H9 (cell line): Measurements from ENCODE around the gene PLXNA1. TPM values are rescaled to one million over a fixed set of nuclear protein-coding genes. Genes with fewer than 3 reads are reported as not detected.

Source experiments
- DNase-seq: peaks from one replicate; pipeline ENCODE4 v3.0.0-alpha.2; 2017
- H2AFZ ChIP-seq: one replicate; pipeline ENCODE4 v1.6.1; 2013; ENCODE audit warnings: mild to moderate bottlenecking, low read length, control low read depth, moderate library complexity
- H2AK5ac ChIP-seq: 2 replicates; pipeline ENCODE4 v1.6.1; 2013; ENCODE audit warnings: low read length, control low read depth, mixed read lengths; ENCODE audit not compliant: insufficient read length
- H2BK120ac ChIP-seq: one replicate; pipeline ENCODE4 v1.6.1; 2013; ENCODE audit warnings: low read depth, mild to moderate bottlenecking, low read length, control low read depth, inconsistent platforms; ENCODE audit not compliant: poor library complexity, severe bottlenecking
- H2BK12ac ChIP-seq: 2 replicates; pipeline ENCODE4 v1.6.1; 2013; ENCODE audit warnings: low read length, control low read depth, mixed read lengths, low read depth; ENCODE audit not compliant: insufficient read length
- H2BK15ac ChIP-seq: 2 replicates; pipeline ENCODE4 v1.6.1; 2013; ENCODE audit warnings: low read depth, low read length, control low read depth
- H2BK20ac ChIP-seq: one replicate; pipeline ENCODE4 v1.6.1; 2013; ENCODE audit warnings: low read depth, mild to moderate bottlenecking, low read length, control low read depth, inconsistent platforms; ENCODE audit not compliant: poor library complexity, severe bottlenecking
- H2BK5ac ChIP-seq: 2 replicates; pipeline ENCODE4 v1.6.1; 2013; ENCODE audit warnings: low read length, control low read depth, mixed read lengths; ENCODE audit not compliant: insufficient read length
- H3K14ac ChIP-seq: 2 replicates; pipeline ENCODE4 v1.6.1; 2013; ENCODE audit warnings: low read length, control low read depth; ENCODE audit not compliant: insufficient read depth
- H3K18ac ChIP-seq: 2 replicates; pipeline ENCODE4 v1.6.1; 2013; ENCODE audit warnings: low read depth, mild to moderate bottlenecking, mixed read lengths, low read length, control low read depth; ENCODE audit not compliant: insufficient read length
- H3K23ac ChIP-seq: 2 replicates; pipeline ENCODE4 v1.6.1; 2013; ENCODE audit warnings: low read length, control low read depth, mixed read lengths, low read depth; ENCODE audit not compliant: insufficient read length
- H3K23me2 ChIP-seq: 2 replicates; pipeline ENCODE4 v1.6.1; 2013; ENCODE audit warnings: low read depth, mild to moderate bottlenecking, mixed read lengths, low read length, control low read depth; ENCODE audit not compliant: insufficient read length, poor library complexity, severe bottlenecking
- H3K27ac ChIP-seq: 2 replicates; pipeline ENCODE4 v1.5.1; 2013; ENCODE audit warnings: low read length, control low read depth, mixed read lengths, low read depth; ENCODE audit not compliant: insufficient read length
- H3K27me3 ChIP-seq: 2 replicates; pipeline ENCODE4 v1.6.1; 2013; ENCODE audit warnings: low read length, control low read depth, inconsistent platforms; ENCODE audit not compliant: insufficient read depth
- H3K4ac ChIP-seq: 2 replicates; pipeline ENCODE4 v1.6.1; 2013; ENCODE audit warnings: low read depth, mild to moderate bottlenecking, control low read depth, inconsistent platforms, low read length, moderate library complexity
- H3K4me1 ChIP-seq: 2 replicates; pipeline ENCODE4 v1.6.1; 2013; ENCODE audit warnings: low read length, control low read depth, inconsistent platforms; ENCODE audit not compliant: insufficient read depth
- H3K4me2 ChIP-seq: 2 replicates; pipeline ENCODE4 v1.6.1; 2013; ENCODE audit warnings: low read length, control low read depth, mixed read lengths; ENCODE audit not compliant: insufficient read length, insufficient read depth
- H3K56ac ChIP-seq: 2 replicates; pipeline ENCODE4 v1.6.1; 2013; ENCODE audit warnings: low read depth, mild to moderate bottlenecking, mixed read lengths, low read length, control low read depth; ENCODE audit not compliant: insufficient read length
- H3K79me1 ChIP-seq: 2 replicates; pipeline ENCODE4 v1.6.1; 2013; ENCODE audit warnings: low read depth, mild to moderate bottlenecking, moderate library complexity, low read length, control low read depth, inconsistent platforms; ENCODE audit not compliant: insufficient read depth, poor library complexity, severe bottlenecking
- H3K79me2 ChIP-seq: 2 replicates; pipeline ENCODE4 v1.6.1; 2013; ENCODE audit warnings: low read length, control low read depth, inconsistent platforms; ENCODE audit not compliant: insufficient read depth
- H3K9ac ChIP-seq: 2 replicates; pipeline ENCODE4 v1.6.1; 2013; ENCODE audit warnings: low read length, control low read depth, mixed read lengths; ENCODE audit not compliant: insufficient read length; ENCODE audit errors: extremely low read depth
- H3K9me3 ChIP-seq: one replicate; pipeline ENCODE4 v1.6.1; 2013; ENCODE audit warnings: low read depth, low read length, inconsistent platforms; ENCODE audit not compliant: control insufficient read depth
- H3T11ph ChIP-seq: one replicate; pipeline ENCODE4 v1.6.1; 2013; ENCODE audit warnings: mild to moderate bottlenecking, low read length, control low read depth, inconsistent platforms
- H4K20me1 ChIP-seq: one replicate; pipeline ENCODE4 v1.6.1; 2013; ENCODE audit not compliant: control insufficient read depth, insufficient read length, insufficient read depth
- H4K5ac ChIP-seq: 2 replicates; pipeline ENCODE4 v1.6.1; 2013; ENCODE audit warnings: low read depth, mild to moderate bottlenecking, mixed read lengths, low read length, control low read depth; ENCODE audit not compliant: insufficient read length
- H4K8ac ChIP-seq: replicated peaks from 2 replicates; pipeline ENCODE4 v1.6.1; 2013; ENCODE audit warnings: low read length, control low read depth, mixed read lengths, low read depth; ENCODE audit not compliant: insufficient read length
- H4K91ac ChIP-seq: 2 replicates; pipeline ENCODE4 v1.6.1; 2013; ENCODE audit warnings: low read depth, mild to moderate bottlenecking, moderate library complexity, mixed read lengths, low read length, control low read depth; ENCODE audit not compliant: insufficient read length
- H3K27ac Mint-ChIP-seq, 3 experiments: 2 replicates in 2 of 3; 3 replicates in 1 of 3; pipeline ENCODE4 v1.8.0; 2020 to 2021; ENCODE audit warnings: mixed read lengths in 3 of 3, mild to moderate bottlenecking in 1 of 3, moderate library complexity in 1 of 3
- H3K27me3 Mint-ChIP-seq: 2 replicates; pipeline ENCODE4 v1.8.0; 2021; ENCODE audit warnings: low read depth, mild to moderate bottlenecking, moderate library complexity, mixed read lengths
- H3K36me3 Mint-ChIP-seq, 3 experiments: 2 replicates in 2 of 3; 3 replicates in 1 of 3; pipeline ENCODE4 v1.8.0; 2020 to 2021; ENCODE audit warnings: low read depth in 3 of 3, mixed read lengths in 3 of 3; ENCODE audit not compliant: insufficient read depth in 1 of 3
- H3K4me1 Mint-ChIP-seq, 2 experiments: 2 replicates each; pipeline ENCODE4 v1.8.0; 2020; ENCODE audit warnings: mixed read lengths in 2 of 2
- H3K4me3 Mint-ChIP-seq, 2 experiments: 2 replicates in 1 of 2; 3 replicates in 1 of 2; pipeline ENCODE4 v1.8.0; 2020 to 2021; ENCODE audit warnings: mild to moderate bottlenecking in 2 of 2, mixed read lengths in 2 of 2, moderate library complexity in 1 of 2
- H3K9me3 Mint-ChIP-seq, 2 experiments: 2 replicates in 1 of 2; 3 replicates in 1 of 2; pipeline ENCODE4 v1.8.0; 2020; ENCODE audit warnings: mild to moderate bottlenecking in 2 of 2, mixed read lengths in 2 of 2, moderate library complexity in 1 of 2
- CTCF ChIP-seq: fragments of 200-600 bp; sonication (generic); conservative IDR thresholded peaks from 3 replicates; pipeline ENCODE4 v1.8.0; 2021; ENCODE audit warnings: antibody characterized with exemption, mild to moderate bottlenecking
- WGBS: extraction: QIAGEN DNeasy Blood & Tissue Kit; methylation state at CpG from one replicate; pipeline ENCODE4 v1.1.7; 2013; ENCODE audit warnings: missing lambda C conversion rate, low lambda C conversion rate, mixed read lengths; ENCODE audit not compliant: insufficient read length; ENCODE audit errors: extremely low coverage; 5-methylcytosine and 5-hydroxymethylcytosine counted together
- total RNA-seq: library from RNA; stranded (reverse); gene quantifications from 2 replicates; pipeline ENCODE4 v1.2.1, GENCODE V29; 2021

The PLXNA1 gene
- total RNA-seq, 1 experiment from 2014 or later, result 42.1 TPM

- no peak overlapping the region for H3K23ac ChIP-seq
- no peaks in the 10 kb centered on the region for H3K27me3 Mint-ChIP-seq
- no peak overlapping the region for H2BK5ac ChIP-seq
- no peak overlapping the region for H3K9ac ChIP-seq
- no peak overlapping the region for H3K14ac ChIP-seq
- no peak overlapping the region for H3T11ph ChIP-seq
- no peak overlapping the region for H3K27ac ChIP-seq
- no peak overlapping the region for H4K8ac ChIP-seq
- no peaks in the 10 kb centered on the region for H3K79me1 ChIP-seq
- no peaks in the 10 kb centered on the region for H3K9me3 ChIP-seq
- H2BK120ac ChIP-seq, result no peak overlapping the region
- H2BK15ac ChIP-seq, result no peak overlapping the region
- TF ChIP-seq CTCF, result no peak
- no peak overlapping the region for H2AFZ ChIP-seq
- H4K20me1 ChIP-seq, result no peaks in the 10 kb centered on the region
- no peak overlapping the region for H3K4me2 ChIP-seq
- no peak overlapping the region for H3K56ac ChIP-seq
- no CpG with 5 or more reads among the region's 14 CpGs for WGBS
- no peaks in the 10 kb centered on the region for H3K23me2 ChIP-seq
- no peak overlapping the region for H3K18ac ChIP-seq
- H3K4ac ChIP-seq, result no peak overlapping the region
- H4K91ac ChIP-seq, result no peak overlapping the region
- H2AK5ac ChIP-seq, result no peak overlapping the region
- no peaks in the 10 kb centered on the region; a peak in 2 of 7 replicates for H3K36me3 Mint-ChIP-seq
- no peak overlapping the region for H2BK12ac ChIP-seq
- no peaks in the 10 kb centered on the region for H3K27me3 ChIP-seq
- H4K5ac ChIP-seq, result no peak overlapping the region
- H3K4me3 Mint-ChIP-seq, result no peak overlapping the region
- no peak overlapping the region for H2BK20ac ChIP-seq
- peaks cover 0 to 12% of the 10 kb centered on the region in 2 experiments; a peak in 2 of 4 replicates for H3K4me1 Mint-ChIP-seq
- peak overlapping the region in 1 of 3 experiments; percentile 37; a peak in 1 of 7 replicates for H3K27ac Mint-ChIP-seq
- no peaks in the 10 kb centered on the region for H3K79me2 ChIP-seq
- DNase-seq, result no peak
- H3K4me1 ChIP-seq, result no peaks in the 10 kb centered on the region
- no peaks in the 10 kb centered on the region for H3K9me3 Mint-ChIP-seq
Observed at GRCh38 chr3:126948980-126949535, 33.9 kb upstream of the PLXNA1 start.
